ENCODE results near the gene GIPC3.

The GIPC3 gene

GRCh38 chr19:3641515-3642269 lies 56.4 kb downstream of the GIPC3 start:
- DNase-seq, result no peak

GRCh38 chr19:3642296-3642695 lies 57.0 kb downstream of the GIPC3 start:
- DNase-seq, result no peak
